AG04449 (cell line): ENCODE results near the gene CLEC12A.
"Not testable (repeated sequence)": the region's sequence is repeated elsewhere in the genome, so short reads cannot be mapped to it uniquely, and the experiment has no call there.

Experiments used
- CTCF ChIA-PET: fragments of 350-600 bp; formaldehyde crosslinking; extraction: SDS; loops from one replicate; lab custom pipeline; 2021; ENCODE audit warnings: antibody characterized with exemption; lab: Yijun Ruan, JAX
- POLR2A ChIA-PET: fragments of 400-600, 350-600 bp; formaldehyde crosslinking; extraction: SDS; loops from one replicate; lab custom pipeline; 2020; ENCODE audit warnings: antibody characterized with exemption, inconsistent platforms; lab: Yijun Ruan, JAX
- DNase-seq: peaks from one replicate; pipeline ENCODE4 v3.0.0-alpha.2; 2010; ENCODE audit warnings: low read depth, low spot score
- H3K4me3 ChIP-seq: 2 replicates; pipeline ENCODE4 v1.5.1; 2011; ENCODE audit warnings: low read depth, mild to moderate bottlenecking, control low read depth, low read length
- TF ChIP-seq, protein P1 (sequence below): IDR thresholded peaks from one replicate; pipeline ENCODE4 v1.5.1; 2011; ENCODE audit warnings: mild to moderate bottlenecking, moderate library complexity, low read length, control low read depth, inconsistent platforms; ENCODE audit not compliant: insufficient read depth; ENCODE audit errors: missing control alignments

The CLEC12A gene

GRCh38 chr12:9975614-9976013 is 4.4 kb downstream of the CLEC12A start:
- CTCF ChIA-PET, result no interaction called here
- TF ChIP-seq, protein P1, sequence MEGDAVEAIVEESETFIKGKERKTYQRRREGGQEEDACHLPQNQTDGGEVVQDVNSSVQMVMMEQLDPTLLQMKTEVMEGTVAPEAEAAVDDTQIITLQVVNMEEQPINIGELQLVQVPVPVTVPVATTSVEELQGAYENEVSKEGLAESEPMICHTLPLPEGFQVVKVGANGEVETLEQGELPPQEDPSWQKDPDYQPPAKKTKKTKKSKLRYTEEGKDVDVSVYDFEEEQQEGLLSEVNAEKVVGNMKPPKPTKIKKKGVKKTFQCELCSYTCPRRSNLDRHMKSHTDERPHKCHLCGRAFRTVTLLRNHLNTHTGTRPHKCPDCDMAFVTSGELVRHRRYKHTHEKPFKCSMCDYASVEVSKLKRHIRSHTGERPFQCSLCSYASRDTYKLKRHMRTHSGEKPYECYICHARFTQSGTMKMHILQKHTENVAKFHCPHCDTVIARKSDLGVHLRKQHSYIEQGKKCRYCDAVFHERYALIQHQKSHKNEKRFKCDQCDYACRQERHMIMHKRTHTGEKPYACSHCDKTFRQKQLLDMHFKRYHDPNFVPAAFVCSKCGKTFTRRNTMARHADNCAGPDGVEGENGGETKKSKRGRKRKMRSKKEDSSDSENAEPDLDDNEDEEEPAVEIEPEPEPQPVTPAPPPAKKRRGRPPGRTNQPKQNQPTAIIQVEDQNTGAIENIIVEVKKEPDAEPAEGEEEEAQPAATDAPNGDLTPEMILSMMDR, result no peak
- no peak for DNase-seq
- no peak overlapping the region for H3K4me3 ChIP-seq
- POLR2A ChIA-PET, result no interaction called here

DNA sequence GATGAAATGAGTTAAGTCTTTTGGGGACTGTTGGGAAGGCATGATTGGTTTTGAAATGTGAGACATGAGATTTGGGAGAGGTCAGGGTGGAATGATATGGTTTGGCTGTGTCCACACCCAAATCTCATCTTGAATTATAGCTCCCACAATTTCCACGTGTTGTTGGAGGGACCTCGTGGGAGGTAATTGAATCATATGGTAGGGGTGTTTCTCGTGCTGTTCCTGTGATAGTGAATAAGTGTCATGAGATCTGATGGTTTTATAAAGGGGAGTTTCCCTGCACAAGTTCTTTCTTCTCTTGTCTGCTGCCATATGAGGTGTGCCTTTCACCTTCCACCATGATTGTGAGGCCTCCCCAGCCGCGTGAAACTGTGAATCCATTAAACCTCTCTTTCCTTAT is 5.4 kb downstream of the CLEC12A start:
- H3K4me3 ChIP-seq, DNase-seq, POLR2A ChIA-PET, CTCF ChIA-PET: not testable (repeated sequence)

DNA sequence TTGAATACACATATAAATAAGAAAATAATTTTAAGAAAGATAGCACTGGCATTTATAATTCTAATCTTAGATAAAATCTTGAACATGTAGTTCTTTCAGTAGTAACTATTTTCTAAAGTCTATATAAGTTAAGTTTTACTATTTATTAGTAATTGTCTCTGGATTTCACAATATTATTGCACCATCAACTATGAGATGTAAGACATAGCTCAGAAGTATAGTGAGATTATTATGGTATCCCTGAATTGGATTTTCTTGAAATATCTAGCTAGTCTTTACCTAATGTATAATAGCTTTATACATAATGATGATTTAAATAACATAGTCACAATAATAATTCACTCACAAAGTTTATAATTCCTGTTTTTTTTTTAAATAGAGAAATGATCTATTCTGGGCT is 6.7 kb downstream of the CLEC12A start:
- DNase-seq, result no peak
- TF ChIP-seq, protein P1, result no peak
- H3K4me3 ChIP-seq, result no peak overlapping the region
- POLR2A ChIA-PET, result no interaction called here
- CTCF ChIA-PET, result interaction anchor here (1.3 kb wide), 1 partner anchor 228 kb away, joined by 4 read pairs; no protein-coding TSS in a partner anchor

GRCh38 chr12:9980126-9980525 is 8.9 kb downstream of the CLEC12A start:
- no peak for DNase-seq
- CTCF ChIA-PET, result no interaction called here
- no peak overlapping the region for H3K4me3 ChIP-seq
- POLR2A ChIA-PET, result no interaction called here
- TF ChIP-seq, protein P1, result no peak

- CTCF ChIA-PET, result no interaction called here
- POLR2A ChIA-PET, result no interaction called here
- DNase-seq, result no peak
- TF ChIP-seq, protein P1, result no peak
- no peak overlapping the region for H3K4me3 ChIP-seq
Measured at GRCh38 chr12:9991876-9992275, 20.7 kb downstream of the CLEC12A start.

GRCh38 chr12:9992296-9992695 is 21.1 kb downstream of the CLEC12A start:
- no peak for DNase-seq
- TF ChIP-seq, protein P1, result no peak
- ChIA-PET POLR2A (no interaction called here), CTCF (no interaction called here)
- H3K4me3 ChIP-seq, result no peak overlapping the region

DNA sequence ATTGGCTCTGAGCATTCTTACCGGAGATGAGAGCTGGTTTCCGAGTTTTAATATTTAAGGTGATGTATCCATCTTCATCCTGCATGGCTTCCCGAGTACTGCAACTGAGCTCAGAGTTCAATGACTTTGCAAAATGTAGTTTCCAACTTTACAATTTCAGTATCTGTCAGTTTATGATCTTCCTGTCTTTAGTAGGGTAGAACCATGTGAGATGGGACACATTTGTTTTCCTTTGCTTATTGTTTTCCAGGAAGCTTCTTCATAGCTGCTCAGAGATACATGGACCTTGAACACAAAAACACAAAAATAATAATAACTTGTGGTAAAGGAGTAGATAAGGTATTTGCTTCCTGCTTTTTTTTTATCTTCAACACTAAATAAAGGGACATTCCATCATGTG is 27.8 kb downstream of the CLEC12A start, which contains the start of gene CLEC1B:
Gene CLEC1B, minus strand, starts transcription at position 106 of the 400 bp plus-strand sequence. Its CDS starts 21 bp downstream, at position 85.
- no peak for DNase-seq
- TF ChIP-seq, protein P1, result no peak
- ChIA-PET CTCF (interaction anchor here (4.9 kb wide), 1 partner anchor 11 kb away, joined by 27 read pairs; the partner anchor contains the start of gene CLEC12B), POLR2A (no interaction called here)
- H3K4me3 ChIP-seq, result no peak within 1 kb of the TSS
